GM20000 (cell line): ENCODE results near the gene ESM1.

Experiments
- DNase-seq: peaks from one replicate; pipeline ENCODE4 v3.0.0; 2012; ENCODE audit warnings: low spot score
- TF ChIP-seq, protein P1 (sequence below): IDR thresholded peaks from 2 replicates; pipeline ENCODE4 v1.5.1; 2012; ENCODE audit warnings: mild to moderate bottlenecking, control low read depth; ENCODE audit errors: extremely low read depth, missing control alignments

ESM1 gene

DNA sequence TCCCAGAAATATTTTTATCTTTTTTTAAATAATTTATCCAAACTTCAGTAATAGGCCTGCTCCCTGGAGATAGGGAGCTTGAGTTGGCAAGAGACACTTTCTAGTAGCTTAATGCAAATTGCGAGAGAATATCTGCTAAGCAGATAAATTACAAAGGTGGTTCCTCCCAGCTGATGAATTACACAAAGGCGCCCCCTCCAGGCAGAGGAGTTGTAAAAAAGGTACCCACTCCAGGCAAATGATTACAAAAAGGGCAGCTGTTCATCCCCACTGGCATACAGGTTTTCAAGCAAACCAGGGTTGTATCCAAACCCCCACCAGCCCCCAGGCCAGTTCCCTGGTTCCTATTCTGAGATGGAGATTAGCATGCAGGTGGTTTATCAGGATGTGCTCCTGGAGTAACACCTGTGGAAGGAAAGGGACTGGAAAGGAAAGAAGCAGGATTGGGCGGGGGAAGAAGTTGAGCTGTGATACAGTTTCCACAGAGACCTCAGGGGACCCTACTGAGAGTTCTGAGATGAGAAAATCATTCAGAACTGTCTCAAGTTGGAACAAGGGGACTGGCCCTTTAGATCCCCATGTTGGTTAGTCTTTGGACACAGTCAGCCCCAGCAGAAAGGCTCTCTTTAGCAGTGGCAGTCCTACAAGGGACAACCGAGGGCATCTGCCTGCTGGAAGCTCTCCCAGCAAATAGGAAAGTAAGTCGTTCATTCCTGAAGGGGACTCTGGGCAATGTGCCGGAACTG is 25.5 kb downstream of the ESM1 start:
- TF ChIP-seq, protein P1, sequence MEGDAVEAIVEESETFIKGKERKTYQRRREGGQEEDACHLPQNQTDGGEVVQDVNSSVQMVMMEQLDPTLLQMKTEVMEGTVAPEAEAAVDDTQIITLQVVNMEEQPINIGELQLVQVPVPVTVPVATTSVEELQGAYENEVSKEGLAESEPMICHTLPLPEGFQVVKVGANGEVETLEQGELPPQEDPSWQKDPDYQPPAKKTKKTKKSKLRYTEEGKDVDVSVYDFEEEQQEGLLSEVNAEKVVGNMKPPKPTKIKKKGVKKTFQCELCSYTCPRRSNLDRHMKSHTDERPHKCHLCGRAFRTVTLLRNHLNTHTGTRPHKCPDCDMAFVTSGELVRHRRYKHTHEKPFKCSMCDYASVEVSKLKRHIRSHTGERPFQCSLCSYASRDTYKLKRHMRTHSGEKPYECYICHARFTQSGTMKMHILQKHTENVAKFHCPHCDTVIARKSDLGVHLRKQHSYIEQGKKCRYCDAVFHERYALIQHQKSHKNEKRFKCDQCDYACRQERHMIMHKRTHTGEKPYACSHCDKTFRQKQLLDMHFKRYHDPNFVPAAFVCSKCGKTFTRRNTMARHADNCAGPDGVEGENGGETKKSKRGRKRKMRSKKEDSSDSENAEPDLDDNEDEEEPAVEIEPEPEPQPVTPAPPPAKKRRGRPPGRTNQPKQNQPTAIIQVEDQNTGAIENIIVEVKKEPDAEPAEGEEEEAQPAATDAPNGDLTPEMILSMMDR, result no peak
- DNase-seq, result peak; percentile 14

DNA sequence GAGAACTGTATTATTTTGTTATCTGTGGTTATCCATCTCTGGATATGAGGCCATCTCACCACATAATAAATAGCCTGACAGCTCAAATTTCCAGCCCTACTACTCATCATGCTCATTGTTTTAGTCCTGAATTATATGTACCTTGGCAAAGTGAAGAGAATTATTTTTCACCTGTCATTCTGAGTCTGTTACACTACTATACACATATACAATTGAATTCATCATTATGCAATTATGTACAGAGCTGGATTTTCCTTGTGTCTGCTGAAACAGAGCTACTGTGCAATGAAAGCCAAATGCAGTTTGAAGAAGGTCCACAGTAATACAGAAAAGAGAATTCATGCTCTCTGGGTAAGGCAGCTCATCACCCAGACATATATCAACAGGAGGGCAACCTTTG is 28.5 kb downstream of the ESM1 start:
- TF ChIP-seq, protein P1, result no peak
- DNase-seq, result no peak

DNA sequence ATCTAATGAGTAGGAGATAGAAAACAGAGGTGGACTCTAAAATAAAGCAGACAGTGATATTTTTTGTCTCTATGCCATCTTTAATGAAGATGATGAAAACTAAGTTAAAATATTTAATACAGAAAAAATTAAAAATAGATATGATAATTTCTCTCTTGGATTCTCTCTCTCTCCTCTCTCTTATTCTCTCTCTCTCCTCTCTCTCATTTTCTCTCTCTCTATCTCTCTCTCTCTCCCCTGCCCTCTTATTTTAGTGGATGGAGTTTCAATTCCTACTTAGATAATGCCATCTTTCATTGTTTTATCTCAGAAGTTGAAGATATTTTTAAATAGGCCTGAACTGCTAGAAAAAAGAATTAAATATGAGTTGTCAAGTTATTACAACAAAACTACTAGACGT is 38.2 kb downstream of the ESM1 start:
- no peak for DNase-seq

DNA sequence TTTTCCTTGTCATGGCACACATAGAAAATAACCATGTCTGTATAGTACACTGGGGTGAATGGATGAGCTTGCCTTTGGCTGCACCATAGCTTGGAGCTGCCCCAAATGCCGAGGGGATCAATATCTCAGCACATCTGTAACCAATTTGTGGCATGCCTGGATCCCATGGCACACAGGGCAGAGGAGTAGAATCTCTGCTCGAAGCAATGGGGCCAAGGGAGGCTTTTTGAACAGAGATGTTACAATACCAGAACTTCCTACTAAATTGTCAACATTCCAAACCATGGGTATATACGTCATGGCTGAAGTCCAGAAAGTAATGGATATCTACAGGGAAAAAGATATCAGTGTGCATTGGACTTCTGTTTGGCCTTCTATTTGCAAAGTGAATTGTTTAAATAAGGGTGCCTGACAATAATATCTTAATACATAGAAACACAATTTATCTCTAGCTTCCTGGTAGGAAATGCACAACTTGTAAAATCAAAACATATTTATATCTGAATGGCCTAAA is 39.0 kb downstream of the ESM1 start:
- TF ChIP-seq, protein P1, result no peak

More for the DNA sequence above, 38.2 kb downstream of the ESM1 start:
- TF ChIP-seq, protein P1, result no peak

DNA sequence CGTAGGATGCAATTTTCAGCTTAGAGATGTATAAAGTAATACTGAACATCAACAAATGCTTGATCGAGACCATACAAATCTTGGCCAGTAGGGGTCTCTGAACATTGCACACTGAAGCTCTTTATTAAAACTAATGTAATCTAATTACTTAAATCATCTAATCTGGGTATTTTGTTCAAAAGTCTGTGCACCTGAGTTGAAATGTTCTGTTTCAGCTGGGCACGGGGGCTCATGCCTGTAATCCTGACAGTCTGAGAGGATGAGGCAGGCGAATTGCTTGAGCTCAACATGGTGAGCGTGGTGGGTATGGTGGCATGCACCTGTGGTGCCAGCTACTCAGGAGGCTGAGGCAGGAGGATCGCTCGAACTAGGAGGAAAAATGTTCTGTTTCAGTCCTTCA is 41.0 kb downstream of the ESM1 start:
- TF ChIP-seq, protein P1, result peak; percentile 12
- peak; percentile 31 for DNase-seq

More for the DNA sequence above, 39.0 kb downstream of the ESM1 start:
- DNase-seq, result no peak

DNA sequence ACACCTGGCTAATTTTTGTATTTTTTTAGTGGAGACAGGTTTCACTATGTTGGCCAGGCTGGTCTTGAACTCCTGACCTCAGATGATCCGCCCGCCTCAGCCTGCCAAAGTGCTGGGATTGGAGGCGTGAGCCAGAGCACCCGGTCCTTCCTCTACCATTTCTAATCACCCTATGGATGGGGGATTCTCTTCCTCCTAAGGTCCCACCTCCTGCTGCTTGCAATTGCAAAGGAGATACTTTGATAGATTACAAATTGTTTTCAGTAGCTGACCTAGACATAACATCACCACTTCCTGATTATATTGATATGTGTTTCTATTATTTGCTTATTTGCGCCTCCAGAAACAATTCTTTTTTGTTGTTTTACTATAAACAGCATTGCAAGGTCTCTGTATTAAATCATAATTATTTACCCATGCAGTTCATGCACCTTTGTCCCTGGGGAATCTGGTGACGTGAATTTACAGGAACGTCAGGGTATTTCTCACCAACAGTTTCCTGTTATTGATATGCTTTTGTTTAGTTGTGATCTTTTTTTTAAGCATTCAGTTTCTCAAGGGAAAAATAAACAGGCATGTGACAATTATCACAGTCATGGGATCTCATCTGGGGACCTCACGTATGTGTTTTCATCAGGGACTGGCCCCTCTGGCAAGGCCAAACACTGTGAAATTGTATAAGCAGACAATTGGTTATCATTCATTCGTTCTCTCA is 43.2 kb downstream of the ESM1 start:
- TF ChIP-seq, protein P1, result no peak
- no peak for DNase-seq

DNA sequence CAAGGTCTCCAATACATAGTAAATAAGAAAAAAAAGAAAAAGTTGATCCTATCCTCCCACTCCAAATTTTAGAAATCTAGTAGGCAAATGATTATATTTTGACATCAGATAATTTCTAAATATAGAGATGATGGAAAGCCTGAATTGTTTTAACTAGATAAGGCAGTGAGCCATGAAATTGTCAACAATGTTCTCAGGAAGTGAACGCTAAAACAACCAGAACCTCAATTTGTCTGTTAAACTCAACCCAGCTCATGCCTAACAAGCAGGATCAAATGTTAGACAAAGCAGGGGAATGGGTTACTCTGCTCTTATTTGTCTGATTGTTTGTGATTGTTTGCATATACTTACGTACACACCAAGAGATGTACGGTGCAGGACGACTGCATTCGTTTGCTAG is 49.2 kb downstream of the ESM1 start:
- TF ChIP-seq, protein P1, result no peak

More for the DNA sequence above, 49.2 kb downstream of the ESM1 start:
- DNase-seq, result no peak
